SK-N-SH treated with all-trans-retinoic acid at 6 μM for 48 hours (cell line): ENCODE data around the gene PPP1R3A.

ENCODE experiments used
- ATAC-seq: fragments of 200-7000 bp; cut with Tn5 transposase; 3 replicates; pipeline ENCODE4 v1.9.1; 2020; ENCODE audit warnings: mild to moderate bottlenecking, moderate library complexity
- ARNTL ChIP-seq: fragments of 450-650 bp; formaldehyde crosslinking; IDR thresholded peaks from 2 replicates; pipeline ENCODE4 v1.5.0; 2020; ENCODE audit warnings: low read depth, mild to moderate bottlenecking, moderate library complexity, borderline replicate concordance
- BACH2 ChIP-seq: fragments of 250-450 bp; sonication (Bioruptor Pico); IDR thresholded peaks from 2 replicates; pipeline ENCODE4 v1.9.0; 2021; ENCODE audit warnings: mild to moderate bottlenecking, borderline replicate concordance
- CSDC2 ChIP-seq: fragments of 250-450 bp; sonication (Bioruptor Pico); IDR thresholded peaks from 2 replicates; pipeline ENCODE4 v1.5.0; 2020; ENCODE audit warnings: mild to moderate bottlenecking, moderate library complexity
- ESRRG ChIP-seq: fragments of 250-450 bp; sonication (Bioruptor Pico); IDR thresholded peaks from 2 replicates; pipeline ENCODE4 v1.6.1; 2021; ENCODE audit warnings: mild to moderate bottlenecking
- GLIS3 ChIP-seq: fragments of 250-450 bp; sonication (Bioruptor Pico); IDR thresholded peaks from 2 replicates; pipeline ENCODE4 v1.5.0; 2020; ENCODE audit warnings: mild to moderate bottlenecking, moderate library complexity
- ISL1 ChIP-seq: fragments of 250-450 bp; sonication (Bioruptor Pico); IDR thresholded peaks from 2 replicates; pipeline ENCODE4 v2.1.2; 2022; ENCODE audit warnings: mild to moderate bottlenecking, moderate library complexity
- OSR1 ChIP-seq: fragments of 250-450 bp; sonication (Bioruptor Pico); IDR thresholded peaks from 2 replicates; pipeline ENCODE4 v1.8.0; 2022; ENCODE audit warnings: moderate library complexity, mild to moderate bottlenecking, inconsistent platforms
- PPARA ChIP-seq: fragments of 250-450 bp; sonication (Bioruptor Pico); IDR thresholded peaks from 2 replicates; pipeline ENCODE4 v1.5.0; 2020; ENCODE audit warnings: mild to moderate bottlenecking, borderline replicate concordance
- RARB ChIP-seq: fragments of 250-450 bp; sonication (Bioruptor Pico); IDR thresholded peaks from 2 replicates; pipeline ENCODE4 v1.8.0; 2021; ENCODE audit warnings: mild to moderate bottlenecking, moderate library complexity
- SNAI2 ChIP-seq: fragments of 250-450 bp; sonication (Bioruptor Pico); IDR thresholded peaks from 2 replicates; pipeline ENCODE4 v1.5.0; 2020; ENCODE audit warnings: mild to moderate bottlenecking, moderate library complexity
- TCF4 ChIP-seq: fragments of 250-450 bp; sonication (Bioruptor Pico); IDR thresholded peaks from 2 replicates; pipeline ENCODE4 v1.8.0; 2021; ENCODE audit warnings: mild to moderate bottlenecking, moderate library complexity, borderline replicate concordance
- TOX ChIP-seq: fragments of 250-450 bp; sonication (Bioruptor Pico); IDR thresholded peaks from 2 replicates; pipeline ENCODE4 v1.8.0; 2021; ENCODE audit warnings: mild to moderate bottlenecking, moderate library complexity, borderline replicate concordance
- ZC3H10 ChIP-seq: fragments of 250-450 bp; sonication (Bioruptor Pico); IDR thresholded peaks from 2 replicates; pipeline ENCODE4 v1.5.1; 2021; ENCODE audit warnings: mild to moderate bottlenecking, moderate library complexity
- ZFP3 ChIP-seq: fragments of 250-450 bp; sonication (Bioruptor Pico); IDR thresholded peaks from 2 replicates; pipeline ENCODE4 v1.5.0; 2020; ENCODE audit warnings: mild to moderate bottlenecking, moderate library complexity
- ZFP30 ChIP-seq: fragments of 450-650 bp; formaldehyde crosslinking; IDR thresholded peaks from 2 replicates; pipeline ENCODE4 v1.5.0; 2022; ENCODE audit warnings: mild to moderate bottlenecking, moderate library complexity
- ZNF565 ChIP-seq: fragments of 450-650 bp; formaldehyde crosslinking; conservative IDR thresholded peaks from 2 replicates; pipeline ENCODE4 v1.5.0; 2020; ENCODE audit warnings: low read depth, mild to moderate bottlenecking, moderate library complexity
- ZNF70 ChIP-seq: fragments of 450-650 bp; formaldehyde crosslinking; IDR thresholded peaks from 2 replicates; pipeline ENCODE4 v1.5.0; 2020; ENCODE audit warnings: mild to moderate bottlenecking, moderate library complexity
- ZNF8 ChIP-seq: fragments of 450-650 bp; formaldehyde crosslinking; IDR thresholded peaks from 2 replicates; pipeline ENCODE4 v1.5.0; 2020; ENCODE audit warnings: mild to moderate bottlenecking, moderate library complexity
- TF ChIP-seq, protein P1 (sequence below): fragments of 250-450 bp; sonication (Bioruptor Pico); IDR thresholded peaks from 2 replicates; pipeline ENCODE4 v1.5.1; 2020; ENCODE audit warnings: low read depth, mild to moderate bottlenecking, moderate library complexity
- TF ChIP-seq, protein P2 (sequence below): fragments of 250-450 bp; sonication (Bioruptor Pico); IDR thresholded peaks from 2 replicates; pipeline ENCODE4 v1.8.0; 2020; ENCODE audit warnings: mild to moderate bottlenecking, moderate library complexity, borderline replicate concordance
- TF ChIP-seq, protein P3 (sequence below): fragments of 250-450 bp; sonication (Bioruptor Pico); IDR thresholded peaks from 2 replicates; pipeline ENCODE4 v1.5.0; 2020; ENCODE audit warnings: mild to moderate bottlenecking, moderate library complexity
- TF ChIP-seq, protein P4 (sequence below): fragments of 250-450 bp; sonication (Bioruptor Pico); IDR thresholded peaks from 2 replicates; pipeline ENCODE4 v1.8.0; 2021; ENCODE audit warnings: low read depth, mild to moderate bottlenecking, moderate library complexity, borderline replicate concordance

PPP1R3A gene

DNA sequence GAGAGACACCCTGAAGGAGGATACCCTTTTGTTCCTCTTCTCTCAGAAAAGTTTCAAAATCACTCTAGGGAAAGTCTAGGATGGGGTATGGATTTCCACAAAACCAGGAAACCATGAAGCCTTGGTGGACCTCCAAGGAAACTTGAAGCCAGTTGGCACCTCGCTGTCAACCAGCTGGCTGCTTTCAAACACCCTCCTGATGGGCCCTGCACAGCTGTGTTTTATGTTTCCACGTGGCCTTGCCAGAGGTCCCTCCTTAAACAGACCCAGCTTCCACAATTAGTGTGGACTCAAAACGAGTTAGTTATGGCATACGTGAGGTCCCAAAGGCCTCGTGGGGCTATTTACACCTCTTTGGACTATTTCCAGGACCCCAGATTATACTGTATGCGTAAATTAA, 5.9 kb downstream of the PPP1R3A start:
- no peak for ATAC-seq

DNA sequence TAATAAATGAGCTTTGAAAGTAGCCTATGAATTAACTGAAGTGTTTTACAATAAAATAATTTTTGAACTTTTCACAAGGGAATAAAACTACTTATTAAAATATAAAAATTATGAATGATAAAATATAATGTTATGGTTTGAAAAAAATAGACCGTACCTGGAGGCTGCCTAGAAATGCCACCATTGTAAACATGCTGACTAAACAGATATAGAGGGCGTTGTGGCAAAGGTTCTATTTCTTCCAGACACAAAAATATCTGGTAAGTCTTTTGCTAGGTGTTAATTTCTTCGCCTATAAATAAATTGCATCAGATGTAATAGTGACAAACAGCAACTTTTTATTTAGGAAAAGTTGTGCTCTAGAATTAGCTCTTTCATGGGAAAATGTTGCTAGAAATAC, 11.2 kb downstream of the PPP1R3A start:
- ATAC-seq: no peak
- TF ChIP-seq SNAI2 (no peak), PPARA (CRISPR knock-in tag) (no peak), BACH2 (CRISPR knock-in tag) (no peak)
- TF ChIP-seq, protein P1, sequence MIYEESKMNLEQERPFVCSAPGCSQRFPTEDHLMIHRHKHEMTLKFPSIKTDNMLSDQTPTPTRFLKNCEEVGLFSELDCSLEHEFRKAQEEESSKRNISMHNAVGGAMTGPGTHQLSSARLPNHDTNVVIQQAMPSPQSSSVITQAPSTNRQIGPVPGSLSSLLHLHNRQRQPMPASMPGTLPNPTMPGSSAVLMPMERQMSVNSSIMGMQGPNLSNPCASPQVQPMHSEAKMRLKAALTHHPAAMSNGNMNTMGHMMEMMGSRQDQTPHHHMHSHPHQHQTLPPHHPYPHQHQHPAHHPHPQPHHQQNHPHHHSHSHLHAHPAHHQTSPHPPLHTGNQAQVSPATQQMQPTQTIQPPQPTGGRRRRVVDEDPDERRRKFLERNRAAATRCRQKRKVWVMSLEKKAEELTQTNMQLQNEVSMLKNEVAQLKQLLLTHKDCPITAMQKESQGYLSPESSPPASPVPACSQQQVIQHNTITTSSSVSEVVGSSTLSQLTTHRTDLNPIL (CRISPR knock-in tag): no peak
- TF ChIP-seq, all 23 proteins: peak for 0

More for the DNA sequence above, 5.9 kb downstream of the PPP1R3A start:
- no peak for TF ChIP-seq BACH2 (CRISPR knock-in tag)
- TF ChIP-seq GLIS3 (CRISPR knock-in tag): no peak
- no peak for TF ChIP-seq ZFP3 (CRISPR knock-in tag)
- TF ChIP-seq SNAI2: no peak
- TF ChIP-seq CSDC2: no peak
- TF ChIP-seq, protein P2, sequence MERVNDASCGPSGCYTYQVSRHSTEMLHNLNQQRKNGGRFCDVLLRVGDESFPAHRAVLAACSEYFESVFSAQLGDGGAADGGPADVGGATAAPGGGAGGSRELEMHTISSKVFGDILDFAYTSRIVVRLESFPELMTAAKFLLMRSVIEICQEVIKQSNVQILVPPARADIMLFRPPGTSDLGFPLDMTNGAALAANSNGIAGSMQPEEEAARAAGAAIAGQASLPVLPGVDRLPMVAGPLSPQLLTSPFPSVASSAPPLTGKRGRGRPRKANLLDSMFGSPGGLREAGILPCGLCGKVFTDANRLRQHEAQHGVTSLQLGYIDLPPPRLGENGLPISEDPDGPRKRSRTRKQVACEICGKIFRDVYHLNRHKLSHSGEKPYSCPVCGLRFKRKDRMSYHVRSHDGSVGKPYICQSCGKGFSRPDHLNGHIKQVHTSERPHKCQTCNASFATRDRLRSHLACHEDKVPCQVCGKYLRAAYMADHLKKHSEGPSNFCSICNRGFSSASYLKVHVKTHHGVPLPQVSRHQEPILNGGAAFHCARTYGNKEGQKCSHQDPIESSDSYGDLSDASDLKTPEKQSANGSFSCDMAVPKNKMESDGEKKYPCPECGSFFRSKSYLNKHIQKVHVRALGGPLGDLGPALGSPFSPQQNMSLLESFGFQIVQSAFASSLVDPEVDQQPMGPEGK (CRISPR knock-in tag): no peak
- TF ChIP-seq ZNF8 (CRISPR knock-in tag): no peak
- TF ChIP-seq, protein P3, sequence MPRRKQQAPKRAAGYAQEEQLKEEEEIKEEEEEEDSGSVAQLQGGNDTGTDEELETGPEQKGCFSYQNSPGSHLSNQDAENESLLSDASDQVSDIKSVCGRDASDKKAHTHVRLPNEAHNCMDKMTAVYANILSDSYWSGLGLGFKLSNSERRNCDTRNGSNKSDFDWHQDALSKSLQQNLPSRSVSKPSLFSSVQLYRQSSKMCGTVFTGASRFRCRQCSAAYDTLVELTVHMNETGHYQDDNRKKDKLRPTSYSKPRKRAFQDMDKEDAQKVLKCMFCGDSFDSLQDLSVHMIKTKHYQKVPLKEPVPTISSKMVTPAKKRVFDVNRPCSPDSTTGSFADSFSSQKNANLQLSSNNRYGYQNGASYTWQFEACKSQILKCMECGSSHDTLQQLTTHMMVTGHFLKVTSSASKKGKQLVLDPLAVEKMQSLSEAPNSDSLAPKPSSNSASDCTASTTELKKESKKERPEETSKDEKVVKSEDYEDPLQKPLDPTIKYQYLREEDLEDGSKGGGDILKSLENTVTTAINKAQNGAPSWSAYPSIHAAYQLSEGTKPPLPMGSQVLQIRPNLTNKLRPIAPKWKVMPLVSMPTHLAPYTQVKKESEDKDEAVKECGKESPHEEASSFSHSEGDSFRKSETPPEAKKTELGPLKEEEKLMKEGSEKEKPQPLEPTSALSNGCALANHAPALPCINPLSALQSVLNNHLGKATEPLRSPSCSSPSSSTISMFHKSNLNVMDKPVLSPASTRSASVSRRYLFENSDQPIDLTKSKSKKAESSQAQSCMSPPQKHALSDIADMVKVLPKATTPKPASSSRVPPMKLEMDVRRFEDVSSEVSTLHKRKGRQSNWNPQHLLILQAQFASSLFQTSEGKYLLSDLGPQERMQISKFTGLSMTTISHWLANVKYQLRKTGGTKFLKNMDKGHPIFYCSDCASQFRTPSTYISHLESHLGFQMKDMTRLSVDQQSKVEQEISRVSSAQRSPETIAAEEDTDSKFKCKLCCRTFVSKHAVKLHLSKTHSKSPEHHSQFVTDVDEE: no peak
- TF ChIP-seq OSR1: no peak
- TF ChIP-seq ZFP30 (CRISPR knock-in tag): no peak
- TF ChIP-seq TOX: no peak
- no peak for TF ChIP-seq ZC3H10 (CRISPR knock-in tag)
- TF ChIP-seq ISL1 (CRISPR knock-in tag): no peak
- no peak for TF ChIP-seq ZNF70 (CRISPR knock-in tag)
- TF ChIP-seq, protein P1 (CRISPR knock-in tag): no peak
- TF ChIP-seq ARNTL (CRISPR knock-in tag): no peak

DNA sequence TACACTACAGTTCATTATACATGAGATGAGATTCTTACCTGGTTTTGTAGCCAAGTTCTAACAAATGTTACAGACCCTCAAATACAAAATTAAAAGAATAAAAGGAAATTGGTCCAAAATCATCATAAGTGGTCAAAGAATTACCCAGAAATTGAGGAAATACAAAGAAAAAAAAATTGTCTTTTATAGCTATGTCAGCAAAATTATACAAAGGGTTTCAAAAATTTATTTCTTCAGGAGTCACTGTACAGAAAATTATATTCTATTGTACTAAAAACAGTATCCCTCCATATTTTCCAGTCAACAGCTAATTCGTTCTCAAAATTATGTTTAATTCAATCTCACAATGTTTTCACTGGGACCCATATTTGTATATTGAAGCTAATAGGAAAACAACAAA, 14.3 kb downstream of the PPP1R3A start:
- TF ChIP-seq RARB (CRISPR knock-in tag): no peak
- TF ChIP-seq, protein P4, sequence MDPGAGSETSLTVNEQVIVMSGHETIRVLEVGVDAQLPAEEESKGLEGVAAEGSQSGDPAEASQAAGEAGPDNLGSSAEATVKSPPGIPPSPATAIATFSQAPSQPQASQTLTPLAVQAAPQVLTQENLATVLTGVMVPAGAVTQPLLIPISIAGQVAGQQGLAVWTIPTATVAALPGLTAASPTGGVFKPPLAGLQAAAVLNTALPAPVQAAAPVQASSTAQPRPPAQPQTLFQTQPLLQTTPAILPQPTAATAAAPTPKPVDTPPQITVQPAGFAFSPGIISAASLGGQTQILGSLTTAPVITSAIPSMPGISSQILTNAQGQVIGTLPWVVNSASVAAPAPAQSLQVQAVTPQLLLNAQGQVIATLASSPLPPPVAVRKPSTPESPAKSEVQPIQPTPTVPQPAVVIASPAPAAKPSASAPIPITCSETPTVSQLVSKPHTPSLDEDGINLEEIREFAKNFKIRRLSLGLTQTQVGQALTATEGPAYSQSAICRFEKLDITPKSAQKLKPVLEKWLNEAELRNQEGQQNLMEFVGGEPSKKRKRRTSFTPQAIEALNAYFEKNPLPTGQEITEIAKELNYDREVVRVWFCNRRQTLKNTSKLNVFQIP (CRISPR knock-in tag): no peak
- TF ChIP-seq ZNF565 (CRISPR knock-in tag): no peak
- TF ChIP-seq, protein P3: no peak
- no peak for TF ChIP-seq ZFP30 (CRISPR knock-in tag)
- no peak for TF ChIP-seq SNAI2
- TF ChIP-seq TCF4 (CRISPR knock-in tag): no peak
- TF ChIP-seq PPARA (CRISPR knock-in tag): no peak
- TF ChIP-seq, protein P1 (CRISPR knock-in tag): no peak
- TF ChIP-seq ESRRG (CRISPR knock-in tag): no peak
- no peak for ATAC-seq
